Measurements from ENCODE around the gene RPL39L. TPM values are rescaled to one million over a fixed set of nuclear protein-coding genes. Genes with fewer than 3 reads are reported as not detected.
"Not testable (repeated sequence)": the region's sequence is repeated elsewhere in the genome, so short reads cannot be mapped to it uniquely, and the experiment has no call there.

The RPL39L gene
- polyA plus RNA-seq, 1 experiment = 16.2 TPM

DNA sequence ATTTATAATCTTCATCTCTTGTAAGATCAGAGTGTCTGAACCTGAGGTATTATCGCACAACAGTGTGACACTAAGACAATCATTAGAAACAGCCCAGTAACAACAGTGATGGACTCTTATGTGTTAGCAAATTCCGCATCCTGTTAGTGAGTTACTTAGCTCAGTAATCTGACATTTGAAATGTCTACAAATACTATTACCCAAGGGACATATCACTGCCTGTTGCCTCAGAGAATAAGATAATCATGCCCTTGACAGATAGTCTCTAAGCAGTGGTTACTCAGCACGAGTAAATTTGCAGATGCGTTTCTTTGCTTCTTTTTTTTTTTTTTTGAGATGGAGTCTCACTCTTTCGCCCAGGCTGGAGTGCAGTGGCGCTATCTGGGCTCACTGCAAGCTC is 44.6 kb upstream of the RPL39L start:
- TF ChIP-seq, protein P1, sequence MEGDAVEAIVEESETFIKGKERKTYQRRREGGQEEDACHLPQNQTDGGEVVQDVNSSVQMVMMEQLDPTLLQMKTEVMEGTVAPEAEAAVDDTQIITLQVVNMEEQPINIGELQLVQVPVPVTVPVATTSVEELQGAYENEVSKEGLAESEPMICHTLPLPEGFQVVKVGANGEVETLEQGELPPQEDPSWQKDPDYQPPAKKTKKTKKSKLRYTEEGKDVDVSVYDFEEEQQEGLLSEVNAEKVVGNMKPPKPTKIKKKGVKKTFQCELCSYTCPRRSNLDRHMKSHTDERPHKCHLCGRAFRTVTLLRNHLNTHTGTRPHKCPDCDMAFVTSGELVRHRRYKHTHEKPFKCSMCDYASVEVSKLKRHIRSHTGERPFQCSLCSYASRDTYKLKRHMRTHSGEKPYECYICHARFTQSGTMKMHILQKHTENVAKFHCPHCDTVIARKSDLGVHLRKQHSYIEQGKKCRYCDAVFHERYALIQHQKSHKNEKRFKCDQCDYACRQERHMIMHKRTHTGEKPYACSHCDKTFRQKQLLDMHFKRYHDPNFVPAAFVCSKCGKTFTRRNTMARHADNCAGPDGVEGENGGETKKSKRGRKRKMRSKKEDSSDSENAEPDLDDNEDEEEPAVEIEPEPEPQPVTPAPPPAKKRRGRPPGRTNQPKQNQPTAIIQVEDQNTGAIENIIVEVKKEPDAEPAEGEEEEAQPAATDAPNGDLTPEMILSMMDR (IDR thresholded peaks at IDR 0.05; ENCODE audit: insufficient read depth, low read depth, low read length) = no peak
- Histone ChIP-seq H3K36me3 (ENCODE audit: control insufficient read depth, insufficient read depth, low read length) (no peaks in the 10 kb centered on the region), H3K27me3 (ENCODE audit: control insufficient read depth, insufficient read depth, low read length) (no peaks in the 10 kb centered on the region), H3K4me3 (ENCODE audit: low read depth, low read length) (no peak overlapping the region)
- ChIA-PET POLR2A (interaction anchor here (0.7 kb wide), 1 partner anchor 10 kb away, joined by 9 read pairs; no protein-coding TSS in a partner anchor), CTCF (interaction anchor here (1.0 to 1.5 kb wide), 3 partner anchors 13 to 71 kb away, joined by 3 to 4 read pairs (median 3); partner anchors contain the start of genes RPL39L and RTP1)
- DNase-seq (ENCODE audit: low read depth) = no peak

DNA sequence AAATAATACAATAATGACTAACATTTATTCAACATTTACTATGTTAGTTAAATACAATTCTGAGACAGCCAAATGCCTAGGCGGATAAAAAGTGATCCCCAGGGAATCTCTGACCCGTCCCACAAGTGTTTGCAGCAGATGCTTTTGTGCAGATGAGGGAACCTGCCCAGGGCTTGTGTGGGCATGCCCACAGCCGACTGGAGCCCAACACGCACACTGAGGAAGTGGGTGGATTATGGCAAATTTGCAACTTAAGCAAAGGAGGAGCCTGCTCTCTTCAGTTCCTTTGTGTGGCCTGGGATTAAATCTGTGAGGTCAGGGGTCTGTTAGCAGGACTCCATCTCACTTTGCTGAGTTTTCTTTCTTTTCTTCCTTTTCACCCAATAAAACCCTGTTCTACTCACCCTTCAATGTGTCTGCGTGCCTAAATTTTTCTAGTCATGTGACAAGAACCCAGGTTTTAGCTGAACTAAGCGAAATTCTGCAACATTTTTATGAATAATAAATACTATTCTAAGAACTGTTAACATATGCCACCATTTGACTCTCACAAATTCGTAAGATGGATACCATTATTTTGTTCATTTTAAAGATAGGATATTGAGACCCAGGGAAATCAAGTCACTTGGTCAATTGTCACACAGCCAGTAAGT is 44.0 kb upstream of the RPL39L start:
- DNase-seq (ENCODE audit: low read depth) = no peak
- ChIA-PET CTCF (interaction anchor here (1.0 to 1.5 kb wide), 3 partner anchors 14 to 70 kb away, joined by 3 to 4 read pairs (median 3); partner anchors contain the start of genes RPL39L and RTP1), POLR2A (interaction anchor here (0.6 to 0.7 kb wide), 2 partner anchors 10 to 17 kb away, joined by 9 to 10 read pairs; no protein-coding TSS in a partner anchor)
- Histone ChIP-seq H3K4me3 (ENCODE audit: low read depth, low read length) (no peak overlapping the region), H3K27me3 (ENCODE audit: control insufficient read depth, insufficient read depth, low read length) (no peaks in the 10 kb centered on the region), H3K36me3 (ENCODE audit: control insufficient read depth, insufficient read depth, low read length) (no peaks in the 10 kb centered on the region)
- TF ChIP-seq, protein P1 (IDR thresholded peaks at IDR 0.05; ENCODE audit: insufficient read depth, low read depth, low read length) = no peak

DNA sequence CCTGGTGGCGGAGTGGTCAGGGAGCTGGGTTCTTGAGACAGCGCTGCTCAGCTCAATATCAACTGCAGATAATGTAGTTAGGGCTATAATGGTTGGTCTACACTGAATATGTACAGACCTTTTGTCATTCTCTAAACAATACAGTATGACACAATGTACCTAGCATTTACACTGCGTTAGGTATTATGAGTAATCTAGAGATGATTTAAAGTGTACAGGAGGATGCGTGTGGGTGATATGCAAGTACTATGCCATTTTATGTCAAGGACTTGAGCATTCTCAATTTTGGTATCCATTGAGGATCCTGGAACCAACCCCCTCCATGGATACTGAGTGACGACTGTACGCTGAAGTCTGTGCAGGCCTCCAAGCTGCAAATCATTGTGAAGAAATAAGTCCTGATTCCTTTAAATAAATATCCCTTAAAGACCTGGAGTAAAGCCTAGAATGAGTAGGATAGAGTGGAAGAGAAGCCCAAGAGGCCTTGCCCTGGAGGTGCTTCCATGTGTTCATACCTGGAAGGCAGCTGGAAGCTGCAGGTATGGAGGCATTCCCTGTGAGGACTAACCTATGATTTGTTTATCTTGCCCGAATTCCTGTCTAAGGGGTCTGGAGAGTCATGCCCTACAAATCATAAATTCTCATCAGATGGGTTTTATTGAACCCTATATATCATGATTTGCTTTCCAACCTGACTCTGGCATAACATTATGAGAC is 42.3 kb upstream of the RPL39L start:
- POLR2A ChIA-PET = no interaction called here
- Histone ChIP-seq H3K36me3 (ENCODE audit: control insufficient read depth, insufficient read depth, low read length) (no peaks in the 10 kb centered on the region), H3K4me3 (ENCODE audit: low read depth, low read length) (no peak overlapping the region), H3K27me3 (ENCODE audit: control insufficient read depth, insufficient read depth, low read length) (no peaks in the 10 kb centered on the region)
- TF ChIP-seq, protein P1 (IDR thresholded peaks at IDR 0.05; ENCODE audit: insufficient read depth, low read depth, low read length) = no peak
- DNase-seq (ENCODE audit: low read depth) = no peak
- CTCF ChIA-PET = interaction anchor here (1.2 kb wide), 1 partner anchor 42 kb away, joined by 3 read pairs; the partner anchor contains the start of gene RPL39L

DNA sequence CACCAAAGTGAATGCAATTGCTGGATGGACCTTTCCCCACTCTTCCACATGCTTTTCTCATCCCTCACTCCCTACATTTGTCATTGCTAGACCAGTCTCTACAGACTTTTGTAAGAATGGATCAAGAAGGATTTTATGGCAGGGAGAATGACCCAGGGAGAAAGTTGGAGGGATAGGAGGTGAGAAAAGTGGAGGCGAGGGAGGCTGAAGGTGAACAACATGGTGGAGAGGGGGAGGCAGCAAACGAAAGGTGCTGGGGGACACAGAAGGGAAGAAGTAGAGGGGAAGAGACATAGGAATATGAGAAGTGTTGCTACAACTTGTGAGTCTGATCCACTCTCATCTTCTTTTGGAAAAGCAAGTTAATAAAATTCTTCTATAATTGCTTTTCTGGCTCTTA is 33.6 kb upstream of the RPL39L start:
- TF ChIP-seq, protein P1 (IDR thresholded peaks at IDR 0.05; ENCODE audit: insufficient read depth, low read depth, low read length) = no peak
- no peak for DNase-seq (ENCODE audit: low read depth)
- no peaks in the 10 kb centered on the region for H3K36me3 ChIP-seq (ENCODE audit: control insufficient read depth, insufficient read depth, low read length)
- H3K27me3 ChIP-seq (ENCODE audit: control insufficient read depth, insufficient read depth, low read length) = no peaks in the 10 kb centered on the region
- POLR2A ChIA-PET = no interaction called here
- CTCF ChIA-PET = no interaction called here
- H3K4me3 ChIP-seq (ENCODE audit: low read depth, low read length) = no peak overlapping the region

DNA sequence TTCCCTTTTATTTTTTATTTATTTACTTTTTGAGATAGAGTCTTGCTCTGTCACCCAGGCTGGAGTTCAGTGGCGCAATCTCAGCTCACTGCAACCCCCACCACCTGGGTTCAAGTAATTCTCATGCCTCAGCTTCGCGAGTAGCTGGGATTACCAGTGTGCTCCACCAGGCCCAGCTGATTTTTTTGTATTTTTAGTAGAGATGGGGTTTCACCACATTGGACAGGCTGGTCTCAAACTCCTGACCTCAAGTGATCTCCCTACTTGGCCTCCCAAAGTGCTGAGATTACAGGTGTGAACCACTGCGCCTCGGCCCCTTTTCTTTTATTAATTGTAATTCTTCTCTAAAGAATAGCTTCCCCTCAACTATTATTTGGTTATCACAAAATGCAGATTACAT is 31.6 kb upstream of the RPL39L start:
- not testable (repeated sequence) for H3K36me3 ChIP-seq (ENCODE audit: control insufficient read depth, insufficient read depth, low read length); DNase-seq (ENCODE audit: low read depth); H3K27me3 ChIP-seq (ENCODE audit: control insufficient read depth, insufficient read depth, low read length); H3K4me3 ChIP-seq (ENCODE audit: low read depth, low read length)
- ChIA-PET CTCF (interaction anchor here (2.0 kb wide), 1 partner anchor 31 kb away, joined by 7 read pairs; the partner anchor contains the start of gene RPL39L), POLR2A (interaction anchor here (0.7 kb wide), 1 partner anchor 820 kb away, joined by 5 read pairs; no protein-coding TSS in a partner anchor)

Data from BJ (cell line).